Nephron (organoid): ENCODE results near the gene CPT1A.

ENCODE experiments used
- H3K27ac Mint-ChIP-seq, 3 experiments: 2 replicates each; pipeline ENCODE4 v1.8.0; 2020; ENCODE audit warnings: mixed read lengths in 3 of 3, mild to moderate bottlenecking in 2 of 3, moderate library complexity in 1 of 3
- H3K27me3 Mint-ChIP-seq: 2 replicates; pipeline ENCODE4 v1.8.0; 2021; ENCODE audit warnings: low read depth, mild to moderate bottlenecking, moderate library complexity, mixed read lengths
- H3K36me3 Mint-ChIP-seq: 2 replicates; pipeline ENCODE4 v1.8.0; 2020; ENCODE audit warnings: low read depth, mixed read lengths
- H3K4me1 Mint-ChIP-seq: 2 replicates; pipeline ENCODE4 v1.8.0; 2020; ENCODE audit warnings: mixed read lengths
- H3K4me3 Mint-ChIP-seq, 3 experiments: 2 replicates each; pipeline ENCODE4 v1.8.0; 2020; ENCODE audit warnings: mild to moderate bottlenecking in 3 of 3, mixed read lengths in 3 of 3, moderate library complexity in 2 of 3
- H3K9me3 Mint-ChIP-seq: 2 replicates; pipeline ENCODE4 v1.8.0; 2020; ENCODE audit warnings: mixed read lengths
- TF ChIP-seq, protein P1 (sequence below), 3 experiments: fragments of 200-600 bp; sonication (generic); IDR thresholded peaks; one replicate each; pipeline ENCODE4 v1.5.0; 2021; ENCODE audit warnings: antibody characterized with exemption in 3 of 3; ENCODE audit not compliant: unreplicated experiment in 3 of 3

CPT1A gene

DNA sequence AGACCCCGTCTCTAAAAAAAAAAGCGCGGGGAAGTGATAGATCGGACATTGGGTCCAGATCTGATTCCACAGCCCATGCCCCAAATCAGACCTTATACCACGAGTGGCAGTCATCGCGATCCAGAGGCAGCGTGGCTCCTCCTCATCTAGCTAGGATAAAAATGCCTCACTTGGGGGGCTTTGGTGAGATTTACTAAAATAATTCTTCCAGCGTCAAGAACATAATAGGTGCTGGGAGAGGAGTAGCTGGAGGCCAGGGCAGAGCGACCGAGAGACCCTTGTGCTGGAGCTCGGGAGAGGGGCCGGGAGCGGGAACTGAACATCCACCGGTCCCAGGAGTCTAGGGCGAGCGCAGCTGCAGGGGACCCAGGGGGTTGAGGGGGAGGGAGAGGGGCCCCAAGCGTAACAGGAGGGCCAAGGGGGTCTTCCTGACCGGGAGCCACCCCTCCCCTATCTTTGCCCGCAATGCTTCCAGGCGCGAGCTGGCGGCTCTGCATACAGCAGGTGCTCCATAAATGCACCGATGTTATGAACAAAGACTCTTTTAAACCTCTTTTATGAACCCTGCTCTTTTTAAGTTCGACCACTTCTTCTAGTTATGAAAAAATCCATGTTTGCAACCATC lies 823 bp upstream of the CPT1A start:
- H3K9me3 Mint-ChIP-seq, result no peaks in the 10 kb centered on the region
- TF ChIP-seq, protein P1, sequence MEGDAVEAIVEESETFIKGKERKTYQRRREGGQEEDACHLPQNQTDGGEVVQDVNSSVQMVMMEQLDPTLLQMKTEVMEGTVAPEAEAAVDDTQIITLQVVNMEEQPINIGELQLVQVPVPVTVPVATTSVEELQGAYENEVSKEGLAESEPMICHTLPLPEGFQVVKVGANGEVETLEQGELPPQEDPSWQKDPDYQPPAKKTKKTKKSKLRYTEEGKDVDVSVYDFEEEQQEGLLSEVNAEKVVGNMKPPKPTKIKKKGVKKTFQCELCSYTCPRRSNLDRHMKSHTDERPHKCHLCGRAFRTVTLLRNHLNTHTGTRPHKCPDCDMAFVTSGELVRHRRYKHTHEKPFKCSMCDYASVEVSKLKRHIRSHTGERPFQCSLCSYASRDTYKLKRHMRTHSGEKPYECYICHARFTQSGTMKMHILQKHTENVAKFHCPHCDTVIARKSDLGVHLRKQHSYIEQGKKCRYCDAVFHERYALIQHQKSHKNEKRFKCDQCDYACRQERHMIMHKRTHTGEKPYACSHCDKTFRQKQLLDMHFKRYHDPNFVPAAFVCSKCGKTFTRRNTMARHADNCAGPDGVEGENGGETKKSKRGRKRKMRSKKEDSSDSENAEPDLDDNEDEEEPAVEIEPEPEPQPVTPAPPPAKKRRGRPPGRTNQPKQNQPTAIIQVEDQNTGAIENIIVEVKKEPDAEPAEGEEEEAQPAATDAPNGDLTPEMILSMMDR (IDR thresholded peaks at IDR 0.05; ENCODE audit: unreplicated experiment in 3 of 3), result no peak
- H3K27ac Mint-ChIP-seq, result peak overlapping the region; percentile 74 to 86 (median 80)
- peaks cover 63% of the 10 kb centered on the region for H3K27me3 Mint-ChIP-seq
- H3K36me3 Mint-ChIP-seq, result no peaks in the 10 kb centered on the region
- H3K4me1 Mint-ChIP-seq, result peaks cover 50% of the 10 kb centered on the region
- peak overlapping the region; percentile 76 to 90 (median 88) for H3K4me3 Mint-ChIP-seq

DNA sequence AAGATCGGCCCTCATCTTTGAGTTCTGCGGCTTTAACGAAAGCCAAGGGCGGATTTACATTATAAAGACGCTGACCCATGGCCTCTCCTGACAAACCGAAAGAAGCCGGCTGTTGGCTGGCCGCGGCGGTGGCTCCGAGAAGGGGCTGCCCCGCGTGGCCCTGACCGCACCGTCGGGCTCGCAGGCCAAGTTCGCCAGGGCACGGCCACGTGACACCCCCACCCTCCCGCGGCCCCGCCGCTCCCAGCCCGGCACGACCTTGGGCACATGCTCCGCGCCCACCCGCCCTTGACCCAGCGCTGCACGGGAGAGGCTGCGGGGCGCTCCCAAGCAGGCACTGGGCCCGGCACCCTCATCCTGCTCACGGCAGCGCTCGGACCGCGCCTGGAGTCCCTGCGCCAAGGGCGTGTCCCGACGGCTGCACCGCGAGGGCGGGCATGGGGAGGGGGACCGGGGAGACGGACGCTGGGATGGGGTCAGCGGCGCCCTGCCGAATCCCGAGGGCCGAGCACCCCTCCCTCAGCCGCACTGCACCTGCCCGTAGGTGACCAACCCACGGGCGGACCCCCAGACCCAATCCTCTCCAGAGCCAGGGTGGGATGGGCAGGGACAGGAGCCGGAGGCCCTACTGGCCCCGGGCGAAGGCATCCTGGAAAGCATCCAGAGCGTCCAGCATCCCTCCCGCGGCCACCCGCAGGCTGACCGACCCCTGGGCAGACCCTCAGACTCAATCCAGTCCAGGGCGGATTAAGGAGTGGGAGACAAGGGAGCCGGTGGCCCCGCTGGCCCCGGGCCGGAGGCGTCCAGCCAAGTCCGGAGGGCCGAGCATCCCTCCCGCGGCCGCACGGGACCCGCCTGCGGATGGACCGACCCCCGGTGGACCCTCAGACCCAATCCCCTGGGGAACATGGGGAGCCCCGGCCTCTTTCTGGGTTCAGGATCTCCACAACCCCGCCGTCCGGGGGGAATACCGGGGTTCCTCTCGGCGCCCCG lies 759 bp downstream of the CPT1A start:
- no peaks in the 10 kb centered on the region for H3K36me3 Mint-ChIP-seq
- H3K27me3 Mint-ChIP-seq, result peaks cover 49% of the 10 kb centered on the region
- peaks cover 52% of the 10 kb centered on the region for H3K4me1 Mint-ChIP-seq
- H3K27ac Mint-ChIP-seq, result peak overlapping the region; percentile 94 to 98 (median 96)
- TF ChIP-seq, protein P1 (IDR thresholded peaks at IDR 0.05; ENCODE audit: unreplicated experiment in 3 of 3), result no peak
- no peaks in the 10 kb centered on the region for H3K9me3 Mint-ChIP-seq
- H3K4me3 Mint-ChIP-seq, result peak overlapping the region; percentile 83 to 91 (median 84)

DNA sequence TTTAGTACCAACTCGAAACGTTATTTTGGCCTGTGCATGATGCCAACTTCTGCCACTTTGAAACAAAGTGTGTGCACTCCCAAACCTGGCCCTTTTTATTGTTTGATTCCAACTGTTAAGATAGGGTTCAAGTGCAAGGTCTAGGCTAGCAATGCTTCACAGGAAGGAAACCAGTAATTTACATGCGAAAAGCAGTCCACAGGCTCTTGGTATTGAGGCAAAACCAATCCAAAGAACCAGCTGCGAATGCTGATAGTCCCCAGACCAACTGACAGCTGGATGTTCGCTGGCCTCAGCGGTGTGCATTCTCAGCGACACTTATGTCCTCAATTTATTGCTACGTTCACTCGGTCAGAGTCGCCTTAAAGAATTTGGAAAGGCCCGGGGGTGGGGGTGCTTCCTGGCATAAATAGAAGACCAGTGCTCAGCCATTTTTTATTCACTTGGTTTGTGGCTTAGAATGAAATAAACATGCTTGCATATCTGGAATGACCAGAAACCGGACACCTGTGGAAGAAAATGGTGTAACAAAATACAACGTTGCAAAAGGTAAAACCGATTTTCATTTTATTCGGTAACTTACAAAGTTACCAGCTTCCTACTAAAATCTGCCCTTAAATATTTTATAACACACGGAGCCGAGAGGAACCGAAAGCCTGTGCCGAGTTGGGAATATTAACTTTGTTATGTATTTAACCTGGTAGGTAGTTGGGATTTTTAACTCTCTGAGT lies 1.6 kb downstream of the CPT1A start:
- no peaks in the 10 kb centered on the region for H3K9me3 Mint-ChIP-seq
- H3K4me3 Mint-ChIP-seq, result peak overlapping the region; percentile 83 to 91 (median 84)
- H3K27ac Mint-ChIP-seq, result peak overlapping the region; percentile 94 to 98 (median 96)
- peaks cover 52% of the 10 kb centered on the region for H3K4me1 Mint-ChIP-seq
- TF ChIP-seq, protein P1 (IDR thresholded peaks at IDR 0.05; ENCODE audit: unreplicated experiment in 3 of 3), result no peak
- H3K27me3 Mint-ChIP-seq, result peaks cover 40% of the 10 kb centered on the region
- no peaks in the 10 kb centered on the region for H3K36me3 Mint-ChIP-seq

DNA sequence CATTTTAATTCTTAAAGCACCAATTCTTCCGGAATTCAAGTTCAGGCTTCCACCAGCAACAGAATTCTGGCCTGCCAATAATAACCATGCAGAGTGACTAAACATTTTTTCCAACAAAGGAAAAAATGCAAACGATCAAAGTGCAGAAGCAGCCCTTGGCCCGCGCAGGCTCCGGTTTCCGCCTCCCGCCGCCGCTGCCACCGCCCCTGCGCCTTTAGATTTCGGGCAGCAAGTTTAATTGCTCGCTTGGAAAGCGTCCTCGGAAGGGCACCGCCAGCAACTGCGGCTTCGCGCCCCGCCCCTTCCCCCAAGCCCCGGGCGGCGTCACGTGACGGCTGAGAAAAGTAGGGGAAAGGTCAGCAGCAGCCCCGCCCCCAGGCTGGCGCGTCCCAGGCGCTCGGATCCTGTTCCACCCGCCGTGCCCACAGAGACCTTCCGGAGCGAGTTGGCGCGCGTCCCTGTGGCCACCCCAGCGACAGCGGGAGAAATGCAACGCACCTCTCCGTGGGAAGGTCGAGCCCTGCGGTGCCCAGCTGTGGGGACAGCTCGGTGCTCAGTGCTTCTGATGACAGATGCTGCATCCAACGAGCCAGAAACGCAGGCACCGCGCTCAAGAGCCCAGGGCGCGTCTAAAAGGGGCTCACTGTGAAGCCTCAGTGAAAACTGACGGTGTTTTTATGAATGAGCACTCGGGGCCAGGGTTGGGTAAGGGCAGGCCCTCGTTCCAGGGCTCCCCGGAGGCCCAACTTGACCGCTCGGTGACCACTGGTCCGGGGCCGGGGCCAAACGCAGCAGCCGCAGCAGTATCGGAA lies 2.5 kb downstream of the CPT1A start:
- no peaks in the 10 kb centered on the region for H3K36me3 Mint-ChIP-seq
- H3K9me3 Mint-ChIP-seq, result no peaks in the 10 kb centered on the region
- peaks cover 32% of the 10 kb centered on the region for H3K27me3 Mint-ChIP-seq
- TF ChIP-seq, protein P1 (IDR thresholded peaks at IDR 0.05; ENCODE audit: unreplicated experiment in 3 of 3), result no peak
- H3K27ac Mint-ChIP-seq, result peak overlapping the region; percentile 94 to 98 (median 96)
- H3K4me1 Mint-ChIP-seq, result peaks cover 46% of the 10 kb centered on the region
- peak overlapping the region; percentile 83 to 91 (median 84) for H3K4me3 Mint-ChIP-seq

- Mint-ChIP-seq H3K4me3 (peak overlapping the region; percentile 83 to 91 (median 84)), H3K36me3 (no peaks in the 10 kb centered on the region), H3K4me1 (peaks cover 43% of the 10 kb centered on the region), H3K27ac (peak overlapping the region; percentile 94 to 98 (median 96)), H3K27me3 (peaks cover 25% of the 10 kb centered on the region), H3K9me3 (no peaks in the 10 kb centered on the region)
- TF ChIP-seq, protein P1 (IDR thresholded peaks at IDR 0.05; ENCODE audit: unreplicated experiment in 3 of 3), result no peak
These were observed 3.1 kb downstream of the CPT1A start for GRCh38 chr11:68838572-68838964.
